Upper lobe of left lung (tissue), 6 donors: Measurements from ENCODE around the gene NME5. TPM values are rescaled to one million over a fixed set of nuclear protein-coding genes. Genes with fewer than 3 reads are reported as not detected.
"Not testable (repeated sequence)": the region's sequence is repeated elsewhere in the genome, so short reads cannot be mapped to it uniquely, and the experiment has no call there.

Experiments used
- ATAC-seq, 2 donors: fragments of 200-7000 bp; cut with Tn5 transposase; one replicate each; pipeline ENCODE4 v1.9.1; 2022; ENCODE audit warnings: mild to moderate bottlenecking in 2 of 2, moderate library complexity in 2 of 2; ENCODE audit not compliant: low FRiP score in 2 of 2
- DNase-seq, 2 donors: peaks; one replicate each; pipeline ENCODE4 v3.0.0-alpha.2; 2019 to 2020
- H3K27ac ChIP-seq, 4 donors: fragments of 200-600 bp; sonication (generic); one replicate each; pipeline ENCODE4 v1.5.1; 2016 to 2019
- H3K27me3 ChIP-seq, 4 donors: fragments of 200-600 bp; sonication (generic); one replicate each; pipeline ENCODE4 v1.5.1; 2017 to 2019
- H3K36me3 ChIP-seq, 4 donors: fragments of 200-600 bp; sonication (generic); one replicate each; pipeline ENCODE4 v1.5.1; 2016 to 2019
- H3K4me1 ChIP-seq, 4 donors: fragments of 200-600 bp; sonication (generic); one replicate each; pipeline ENCODE4 v1.5.1; 2018 to 2019
- H3K4me3 ChIP-seq, 4 donors: fragments of 200-600 bp; sonication (generic); one replicate each; pipeline ENCODE4 v1.5.1; 2017 to 2019; ENCODE audit warnings: mild to moderate bottlenecking in 2 of 4, moderate library complexity in 1 of 4
- H3K9me3 ChIP-seq, 4 donors: fragments of 200-600 bp; sonication (generic); one replicate each; pipeline ENCODE4 v1.5.1; 2018 to 2019
- CTCF ChIP-seq, 6 experiments: fragments of 450-650 bp in 4 of 6; fragments of 200-600 bp in 2 of 6; sonication (generic) in 2 of 6; IDR thresholded peaks; one replicate each; pipeline ENCODE4 v1.5.1; 2016 to 2019; ENCODE audit warnings: antibody characterized with exemption in 6 of 6
- EP300 ChIP-seq, 4 donors: sonication (generic); formaldehyde crosslinking; IDR thresholded peaks; one replicate each; pipeline ENCODE4 v1.5.1; 2017; ENCODE audit warnings: antibody characterized with exemption in 4 of 4, control low read depth in 2 of 4
- POLR2A ChIP-seq, 4 donors: fragments of 450-650 bp; IDR thresholded peaks; one replicate each; pipeline ENCODE4 v1.5.1; 2016 to 2017; ENCODE audit warnings: antibody characterized with exemption in 4 of 4, mild to moderate bottlenecking in 2 of 4
- POLR2AphosphoS5 ChIP-seq, 2 donors: sonication (generic); formaldehyde crosslinking; IDR thresholded peaks; one replicate each; pipeline ENCODE4 v1.5.1; 2017; ENCODE audit warnings: antibody characterized with exemption in 2 of 2
- WGBS, 2 donors: methylation state at CpG; one replicate each; pipeline ENCODE4 v1.1.5; 2017 to 2018; 5-methylcytosine and 5-hydroxymethylcytosine counted together
- total RNA-seq, 6 donors: library from RNA; depleted of rRNA in 4 of 6; stranded (reverse); fragments of >200 nt in 4 of 6; gene quantifications; one replicate each; pipeline versions ENCODE4 v1.1.0 to v1.2.1, GENCODE V29; 2016 to 2021
- donor health status: DM: no; HTN: no; CAD: no; lungs with moderate emphysema.
- donor health status: DM: no; HTN: yes; CAD: no; lungs with severe emphysema.

The NME5 gene
- total RNA-seq, 6 donors from 2014 or later = 1.6 to 22.8 (median 4.4) TPM; not detected in 1

- Histone ChIP-seq H3K27me3 (no peaks in the 10 kb centered on the region), H3K4me3 (no peak overlapping the region), H3K36me3 (peaks cover 56 to 69% (median 63%) of the 10 kb centered on the region in 4 donors), H3K27ac (no peak overlapping the region), H3K4me1 (no peaks in the 10 kb centered on the region), H3K9me3 (no peaks in the 10 kb centered on the region)
- ATAC-seq (no peak), DNase-seq (no peak)
- TF ChIP-seq POLR2AphosphoS5 (IDR thresholded peaks at IDR 0.05) (no peak), EP300 (IDR thresholded peaks at IDR 0.05) (no peak), POLR2A (IDR thresholded peaks at IDR 0.05) (no peak), CTCF (IDR thresholded peaks at IDR 0.05) (no peak)
- WGBS, 2 donors = 93 to 100% methylated on average over 1 of the region's 1 CpG
Measured at GRCh38 chr5:138157626-138158025, 18.4 kb upstream of the NME5 start.

- not testable (repeated sequence) for DNase-seq, H3K9me3 ChIP-seq, H3K4me1 ChIP-seq, ATAC-seq, H3K27me3 ChIP-seq, H3K27ac ChIP-seq, H3K4me3 ChIP-seq
- 98% methylated on average over 9 of the region's 9 CpGs for WGBS, 2 donors
- H3K36me3 ChIP-seq = peaks cover 40 to 52% (median 46%) of the 10 kb centered on the region in 4 donors
Measured at GRCh38 chr5:138155977-138156376, 16.7 kb upstream of the NME5 start.

- WGBS, 2 donors = 45 to 57% methylated on average over 3 of the region's 3 CpGs
- TF ChIP-seq POLR2A (IDR thresholded peaks at IDR 0.05) (no peak), POLR2AphosphoS5 (IDR thresholded peaks at IDR 0.05) (no peak), CTCF (IDR thresholded peaks at IDR 0.05) (no peak), EP300 (IDR thresholded peaks at IDR 0.05) (no peak)
- Histone ChIP-seq H3K36me3 (no peaks in the 10 kb centered on the region), H3K4me3 (no peak overlapping the region), H3K27me3 (no peaks in the 10 kb centered on the region), H3K4me1 (no peaks in the 10 kb centered on the region), H3K27ac (no peak overlapping the region), H3K9me3 (no peaks in the 10 kb centered on the region)
- no peak for ATAC-seq
- no peak for DNase-seq
Measured at GRCh38 chr5:138149530-138149929, 10.3 kb upstream of the NME5 start.

GRCh38 chr5:138148811-138149210 lies 9.6 kb upstream of the NME5 start:
- 24 to 45% methylated on average over 1 of the region's 1 CpG for WGBS, 2 donors
- no peaks in the 10 kb centered on the region for H3K27me3 ChIP-seq
- no peaks in the 10 kb centered on the region for H3K9me3 ChIP-seq
- TF ChIP-seq EP300 (IDR thresholded peaks at IDR 0.05) (no peak), POLR2A (IDR thresholded peaks at IDR 0.05) (no peak), CTCF (IDR thresholded peaks at IDR 0.05) (no peak), POLR2AphosphoS5 (IDR thresholded peaks at IDR 0.05) (no peak)
- peak in 1 of 2 donors; percentile 33 for DNase-seq
- no peaks in the 10 kb centered on the region for H3K36me3 ChIP-seq
- ATAC-seq = peak in 1 of 2 donors; percentile 80
- no peaks in the 10 kb centered on the region for H3K4me1 ChIP-seq
- H3K27ac ChIP-seq = no peak overlapping the region
- no peak overlapping the region for H3K4me3 ChIP-seq

GRCh38 chr5:138143578-138143977 lies 4.3 kb upstream of the NME5 start:
- not testable (repeated sequence) for H3K36me3 ChIP-seq, H3K4me3 ChIP-seq, H3K4me1 ChIP-seq, H3K9me3 ChIP-seq, H3K27ac ChIP-seq, H3K27me3 ChIP-seq, DNase-seq, ATAC-seq
- 93 to 97% methylated on average over 6 of the region's 6 CpGs for WGBS, 2 donors

GRCh38 chr5:138141734-138142133 lies 2.5 kb upstream of the NME5 start:
- ATAC-seq = no peak
- Histone ChIP-seq H3K27ac (no peak overlapping the region), H3K36me3 (no peaks in the 10 kb centered on the region), H3K4me3 (no peak overlapping the region), H3K9me3 (no peaks in the 10 kb centered on the region), H3K4me1 (peaks cover 0 to 10% (median 1%) of the 10 kb centered on the region in 4 donors), H3K27me3 (no peaks in the 10 kb centered on the region)
- no peak for TF ChIP-seq EP300 (IDR thresholded peaks at IDR 0.05)
- TF ChIP-seq CTCF (IDR thresholded peaks at IDR 0.05) = no peak
- no peak for TF ChIP-seq POLR2AphosphoS5 (IDR thresholded peaks at IDR 0.05)
- TF ChIP-seq POLR2A (IDR thresholded peaks at IDR 0.05) = no peak
- no peak for DNase-seq
- WGBS, 2 donors = 84 to 85% methylated on average over 1 of the region's 1 CpG
